GM12873 (cell line): ENCODE results near the gene SLC16A6.

ENCODE experiments used
- TF ChIP-seq, protein P1 (sequence below): IDR thresholded peaks from 2 replicates; pipeline ENCODE4 v1.5.1; 2012; ENCODE audit warnings: low read depth, mild to moderate bottlenecking, moderate library complexity, low read length, control low read depth; ENCODE audit not compliant: insufficient read depth; ENCODE audit errors: missing control alignments

Gene SLC16A6

DNA sequence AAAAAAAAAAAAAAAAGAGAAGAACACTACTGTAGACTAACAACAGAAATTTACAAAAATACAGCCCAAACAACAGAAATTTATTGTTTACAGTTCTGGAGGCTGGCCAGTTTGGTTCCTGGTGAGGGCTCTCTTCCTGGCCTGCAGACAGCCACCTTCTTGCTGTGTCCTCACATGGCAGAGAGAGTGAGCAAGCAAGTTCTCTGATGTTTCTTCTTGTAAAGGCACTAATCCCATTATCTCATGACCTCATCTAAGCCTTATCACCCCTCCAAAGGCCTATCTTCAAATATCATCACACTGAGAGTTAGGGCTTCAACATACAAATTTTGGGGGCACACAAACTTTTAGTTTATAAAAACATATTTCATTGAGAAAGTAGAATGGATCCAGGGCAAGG is 7.7 kb upstream of the SLC16A6 start:
- TF ChIP-seq, protein P1, sequence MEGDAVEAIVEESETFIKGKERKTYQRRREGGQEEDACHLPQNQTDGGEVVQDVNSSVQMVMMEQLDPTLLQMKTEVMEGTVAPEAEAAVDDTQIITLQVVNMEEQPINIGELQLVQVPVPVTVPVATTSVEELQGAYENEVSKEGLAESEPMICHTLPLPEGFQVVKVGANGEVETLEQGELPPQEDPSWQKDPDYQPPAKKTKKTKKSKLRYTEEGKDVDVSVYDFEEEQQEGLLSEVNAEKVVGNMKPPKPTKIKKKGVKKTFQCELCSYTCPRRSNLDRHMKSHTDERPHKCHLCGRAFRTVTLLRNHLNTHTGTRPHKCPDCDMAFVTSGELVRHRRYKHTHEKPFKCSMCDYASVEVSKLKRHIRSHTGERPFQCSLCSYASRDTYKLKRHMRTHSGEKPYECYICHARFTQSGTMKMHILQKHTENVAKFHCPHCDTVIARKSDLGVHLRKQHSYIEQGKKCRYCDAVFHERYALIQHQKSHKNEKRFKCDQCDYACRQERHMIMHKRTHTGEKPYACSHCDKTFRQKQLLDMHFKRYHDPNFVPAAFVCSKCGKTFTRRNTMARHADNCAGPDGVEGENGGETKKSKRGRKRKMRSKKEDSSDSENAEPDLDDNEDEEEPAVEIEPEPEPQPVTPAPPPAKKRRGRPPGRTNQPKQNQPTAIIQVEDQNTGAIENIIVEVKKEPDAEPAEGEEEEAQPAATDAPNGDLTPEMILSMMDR: no peak

DNA sequence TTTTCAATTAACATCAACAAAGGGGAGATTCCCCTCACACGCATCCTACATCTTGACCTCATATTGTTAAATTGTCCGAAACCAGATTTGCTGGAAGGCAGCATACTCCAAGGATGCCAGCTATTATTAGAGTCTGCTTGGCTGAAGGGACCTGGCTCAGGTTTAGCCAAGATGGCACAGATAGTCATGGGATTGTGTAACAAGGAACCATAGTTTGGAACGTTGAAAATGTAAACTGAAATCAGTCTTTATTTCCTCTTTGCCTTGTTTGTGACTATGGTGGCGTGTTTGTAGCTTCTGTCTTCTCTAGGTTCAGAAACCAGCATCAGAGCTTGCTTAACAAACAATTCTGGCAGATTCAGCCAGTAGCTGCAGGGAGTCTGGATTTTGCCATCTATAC is 6.3 kb upstream of the SLC16A6 start:
- TF ChIP-seq, protein P1: no peak

DNA sequence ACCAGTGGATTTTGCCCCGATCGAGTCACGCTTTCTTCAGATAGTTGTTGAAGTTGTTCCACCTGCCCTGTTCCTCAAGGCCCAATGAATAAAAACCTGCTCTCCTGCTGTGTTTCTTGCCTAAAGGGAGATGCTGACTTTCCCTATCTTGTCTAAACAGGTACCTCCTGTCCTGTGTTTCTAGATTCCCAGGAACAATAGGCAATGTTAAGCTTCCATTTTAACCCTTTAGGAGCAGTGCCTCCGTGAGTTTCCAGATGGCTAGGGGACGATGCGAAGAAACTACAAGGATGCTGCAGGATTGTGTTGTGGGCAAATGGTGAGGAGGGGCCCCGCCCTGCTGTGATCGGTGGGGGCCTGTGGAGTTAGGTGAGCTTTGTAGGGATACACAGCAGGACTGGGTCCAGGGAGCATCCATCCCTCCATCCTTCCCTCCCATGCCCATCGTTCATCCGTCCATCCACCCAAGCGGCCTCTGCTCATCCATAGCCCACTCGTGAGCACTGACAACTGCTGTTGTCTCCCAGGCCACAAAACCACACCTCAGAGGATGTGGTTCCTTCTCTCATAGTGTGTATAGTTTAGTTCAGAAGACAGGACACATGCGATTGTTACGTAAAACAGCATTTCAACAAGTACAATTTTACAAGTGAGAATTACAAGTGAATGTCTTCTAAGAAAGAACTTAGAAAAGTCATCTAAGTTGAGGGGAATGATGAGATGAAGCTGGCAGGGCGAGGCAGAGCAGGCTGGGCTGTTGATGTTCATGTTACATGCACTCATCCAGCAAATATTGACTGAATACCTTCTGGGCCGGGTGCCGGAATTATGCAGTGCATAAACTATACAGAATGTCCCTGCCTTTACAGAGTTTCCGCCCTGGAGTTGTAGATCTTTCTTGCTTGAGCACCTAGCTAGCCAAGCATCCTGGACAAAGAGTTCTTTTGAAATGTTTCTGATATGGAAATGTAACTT is 5.6 kb upstream of the SLC16A6 start:
- TF ChIP-seq, protein P1: no peak

DNA sequence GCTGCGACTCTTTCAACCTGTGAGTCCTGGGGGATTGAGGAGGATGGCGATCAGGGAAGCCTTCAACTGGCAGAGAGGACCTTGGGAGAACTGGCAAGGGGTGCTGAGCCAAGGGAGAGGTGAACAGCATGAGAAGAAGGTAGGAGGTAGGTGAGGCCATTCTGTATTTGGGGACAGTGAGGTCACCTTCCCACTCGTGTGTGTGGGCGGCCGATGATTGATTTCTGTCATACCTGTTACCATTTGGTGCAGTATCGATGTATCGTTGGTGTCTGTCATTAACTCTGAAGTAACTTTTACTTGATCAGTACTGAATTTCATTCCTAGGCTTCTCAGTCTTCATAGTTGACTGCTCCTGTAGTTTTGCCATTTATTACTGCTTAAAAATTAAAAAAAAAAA is 4.2 kb upstream of the SLC16A6 start:
- TF ChIP-seq, protein P1: no peak

DNA sequence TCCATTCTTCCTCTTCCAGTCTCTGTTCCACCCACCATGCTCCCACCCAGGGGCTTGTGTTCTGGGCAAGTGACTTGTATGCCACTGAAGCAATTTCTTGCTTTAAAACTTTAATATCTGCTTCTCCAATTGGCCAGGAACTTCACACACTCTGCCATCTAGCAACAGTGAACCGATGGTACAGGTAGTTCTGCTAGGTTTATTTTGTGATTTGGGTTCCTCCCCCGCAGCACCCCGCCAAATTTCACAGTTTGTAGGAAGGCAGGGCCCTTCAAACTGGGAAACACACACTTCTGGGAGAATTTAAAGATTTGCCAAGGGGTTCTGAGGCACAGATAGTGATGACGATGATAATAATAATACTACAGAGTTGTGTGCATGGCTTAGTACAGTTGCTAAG is 3.7 kb upstream of the SLC16A6 start:
- TF ChIP-seq, protein P1: no peak

DNA sequence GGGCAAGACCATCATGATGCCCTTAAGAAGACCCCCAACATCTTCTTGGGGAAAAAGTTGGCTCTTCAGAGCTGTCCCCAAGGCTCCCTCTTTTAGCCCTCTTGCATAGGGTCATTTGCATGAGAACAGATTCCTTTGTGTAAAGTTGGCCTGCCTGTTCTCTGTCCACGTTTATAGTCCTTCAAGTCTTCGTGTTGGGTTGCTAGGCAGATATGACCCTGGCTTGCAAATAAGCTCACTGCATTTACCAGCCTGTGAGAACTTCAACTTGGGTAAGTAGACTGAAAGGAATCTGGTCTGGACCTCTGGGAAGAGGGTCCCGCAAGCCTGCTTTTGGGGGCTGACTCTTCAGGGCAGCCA is 3.2 kb upstream of the SLC16A6 start:
- TF ChIP-seq, protein P1: no peak

DNA sequence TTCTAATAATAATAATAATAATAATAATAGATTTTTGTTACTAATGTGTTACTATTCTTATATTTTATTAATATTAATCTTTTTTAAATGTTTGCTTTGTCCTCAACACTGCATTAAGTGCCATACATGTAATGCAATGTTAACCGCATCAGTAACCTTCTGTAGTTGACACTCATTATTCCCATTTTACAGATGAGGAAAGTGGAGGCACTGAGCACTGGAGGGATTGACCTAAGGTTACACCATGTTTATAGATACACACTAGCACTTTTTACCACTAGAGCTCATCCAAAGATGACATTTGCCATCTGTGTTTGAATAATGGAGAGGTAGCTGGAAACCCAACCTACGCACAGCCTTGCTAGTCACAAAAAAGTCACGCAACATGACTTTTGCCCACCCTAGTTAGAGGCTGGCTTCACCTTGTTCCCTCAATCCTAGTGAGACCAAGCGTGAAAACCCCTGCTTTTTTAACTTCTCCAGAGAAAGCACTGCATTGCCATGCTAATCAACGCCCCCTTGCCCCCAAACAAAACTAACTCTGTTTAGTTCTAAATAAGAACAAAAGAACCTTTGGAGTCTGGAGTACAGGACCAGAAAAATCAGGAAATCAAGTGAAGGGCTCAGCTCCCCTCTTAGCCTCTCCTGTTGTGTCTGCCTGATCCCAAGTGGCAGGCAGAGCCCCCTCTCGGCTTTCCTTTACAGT is 2.7 kb upstream of the SLC16A6 start:
- TF ChIP-seq, protein P1: no peak
